Tibial nerve (tissue), 3 donors: ENCODE results near the gene ARMH3.

Source experiments
- CTCF ChIP-seq, 5 experiments: fragments of 200-600 bp in 3 of 5; fragments of 450-650 bp in 2 of 5; sonication (generic) in 3 of 5; IDR thresholded peaks; one replicate each; pipeline ENCODE4 v1.5.1; 2016 to 2019; ENCODE audit warnings: antibody characterized with exemption in 5 of 5, mild to moderate bottlenecking in 3 of 5, moderate library complexity in 2 of 5
- POLR2A ChIP-seq, 2 donors: fragments of 450-650 bp; IDR thresholded peaks; one replicate each; pipeline ENCODE4 v1.6.1; 2017; ENCODE audit warnings: antibody characterized with exemption in 2 of 2, mild to moderate bottlenecking in 2 of 2, moderate library complexity in 2 of 2

GRCh38 chr10:101839002-101839401 lies 217.0 kb downstream of the ARMH3 start:
- TF ChIP-seq POLR2A (IDR thresholded peaks at IDR 0.05) (no peak), CTCF (IDR thresholded peaks at IDR 0.05) (no peak)
